ENCODE measurements around the gene AFAP1. TPM values are rescaled to one million over a fixed set of nuclear protein-coding genes. Genes with fewer than 3 reads are reported as not detected.

Gene AFAP1
- total RNA-seq, 1 experiment from 2014 or later: 27.6 TPM

GRCh38 chr4:7787681-7788141, 151.9 kb downstream of the AFAP1 start:
- H3K4me3 Mint-ChIP-seq (ENCODE audit: unreplicated experiment): no peak overlapping the region
- Histone ChIP-seq H3K27me3 (replicated peaks; ENCODE audit: control insufficient read depth, insufficient read depth, low read length) (no peaks in the 10 kb centered on the region), H3K4me1 (no peaks in the 10 kb centered on the region), H3K36me3 (ENCODE audit: control insufficient read depth, insufficient read depth, low read length) (no peaks in the 10 kb centered on the region), H3K9me3 (no peaks in the 10 kb centered on the region), H3K4me3 (ENCODE audit: low read depth, low read length) (no peak overlapping the region)
- no peaks in the 10 kb centered on the region for H3K27me3 Mint-ChIP-seq (ENCODE audit: insufficient read depth, unreplicated experiment)
- no TSS peak for BruUV-seq (replicated peaks)
- ChIA-PET POLR2A (no interaction called here), CTCF (no interaction called here)
- peaks cover 27% of the 10 kb centered on the region for H3K36me3 Mint-ChIP-seq (ENCODE audit: insufficient read depth, unreplicated experiment)
- DNase-seq: no peak
- no peaks in the 10 kb centered on the region for H3K4me1 Mint-ChIP-seq (ENCODE audit: low read depth, unreplicated experiment)
- TF ChIP-seq, protein P1, sequence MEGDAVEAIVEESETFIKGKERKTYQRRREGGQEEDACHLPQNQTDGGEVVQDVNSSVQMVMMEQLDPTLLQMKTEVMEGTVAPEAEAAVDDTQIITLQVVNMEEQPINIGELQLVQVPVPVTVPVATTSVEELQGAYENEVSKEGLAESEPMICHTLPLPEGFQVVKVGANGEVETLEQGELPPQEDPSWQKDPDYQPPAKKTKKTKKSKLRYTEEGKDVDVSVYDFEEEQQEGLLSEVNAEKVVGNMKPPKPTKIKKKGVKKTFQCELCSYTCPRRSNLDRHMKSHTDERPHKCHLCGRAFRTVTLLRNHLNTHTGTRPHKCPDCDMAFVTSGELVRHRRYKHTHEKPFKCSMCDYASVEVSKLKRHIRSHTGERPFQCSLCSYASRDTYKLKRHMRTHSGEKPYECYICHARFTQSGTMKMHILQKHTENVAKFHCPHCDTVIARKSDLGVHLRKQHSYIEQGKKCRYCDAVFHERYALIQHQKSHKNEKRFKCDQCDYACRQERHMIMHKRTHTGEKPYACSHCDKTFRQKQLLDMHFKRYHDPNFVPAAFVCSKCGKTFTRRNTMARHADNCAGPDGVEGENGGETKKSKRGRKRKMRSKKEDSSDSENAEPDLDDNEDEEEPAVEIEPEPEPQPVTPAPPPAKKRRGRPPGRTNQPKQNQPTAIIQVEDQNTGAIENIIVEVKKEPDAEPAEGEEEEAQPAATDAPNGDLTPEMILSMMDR (IDR thresholded peaks at IDR 0.05; ENCODE audit: insufficient read depth in 1 of 2, low read depth in 1 of 2, low read length in 1 of 2, severe bottlenecking in 1 of 2, unreplicated experiment in 1 of 2): no peak
- H3K27ac Mint-ChIP-seq (ENCODE audit: unreplicated experiment): no peak overlapping the region
- intact Hi-C loops (cut with micrococcal nuclease; ENCODE audit: unreplicated experiment): no loop called here
- no peaks in the 10 kb centered on the region for H3K9me3 Mint-ChIP-seq (ENCODE audit: unreplicated experiment)

- H3K4me1 ChIP-seq: no peaks in the 10 kb centered on the region
- peaks cover 26% of the 10 kb centered on the region for H3K36me3 Mint-ChIP-seq (ENCODE audit: insufficient read depth, unreplicated experiment)
- TF ChIP-seq, protein P1 (IDR thresholded peaks at IDR 0.05; ENCODE audit: insufficient read depth in 1 of 2, low read depth in 1 of 2, low read length in 1 of 2, severe bottlenecking in 1 of 2, unreplicated experiment in 1 of 2): no peak
- DNase-seq: no peak
- no peak overlapping the region for H3K4me3 Mint-ChIP-seq (ENCODE audit: unreplicated experiment)
- H3K9me3 Mint-ChIP-seq (ENCODE audit: unreplicated experiment): no peaks in the 10 kb centered on the region
- CTCF ChIA-PET: no interaction called here
- H3K27me3 Mint-ChIP-seq (ENCODE audit: insufficient read depth, unreplicated experiment): no peaks in the 10 kb centered on the region
- no peak overlapping the region for H3K27ac Mint-ChIP-seq (ENCODE audit: unreplicated experiment)
- no peaks in the 10 kb centered on the region for H3K36me3 ChIP-seq (ENCODE audit: control insufficient read depth, insufficient read depth, low read length)
- no peak overlapping the region for H3K4me3 ChIP-seq (ENCODE audit: low read depth, low read length)
- H3K27me3 ChIP-seq (replicated peaks; ENCODE audit: control insufficient read depth, insufficient read depth, low read length): no peaks in the 10 kb centered on the region
- POLR2A ChIA-PET: no interaction called here
- H3K9me3 ChIP-seq: no peaks in the 10 kb centered on the region
- intact Hi-C loops (cut with micrococcal nuclease; ENCODE audit: unreplicated experiment): no loop called here
- BruUV-seq (replicated peaks): no TSS peak
- no peaks in the 10 kb centered on the region for H3K4me1 Mint-ChIP-seq (ENCODE audit: low read depth, unreplicated experiment)
These were observed 152.6 kb downstream of the AFAP1 start for GRCh38 chr4:7787067-7787466.

- H3K9me3 ChIP-seq: no peaks in the 10 kb centered on the region
- DNase-seq: no peak
- CTCF ChIA-PET: no interaction called here
- H3K36me3 Mint-ChIP-seq (ENCODE audit: insufficient read depth, unreplicated experiment): peaks cover 26% of the 10 kb centered on the region
- H3K27me3 Mint-ChIP-seq (ENCODE audit: insufficient read depth, unreplicated experiment): no peaks in the 10 kb centered on the region
- TF ChIP-seq, protein P1 (IDR thresholded peaks at IDR 0.05; ENCODE audit: insufficient read depth in 1 of 2, low read depth in 1 of 2, low read length in 1 of 2, severe bottlenecking in 1 of 2, unreplicated experiment in 1 of 2): no peak
- no peak overlapping the region for H3K4me3 ChIP-seq (ENCODE audit: low read depth, low read length)
- H3K36me3 ChIP-seq (ENCODE audit: control insufficient read depth, insufficient read depth, low read length): no peaks in the 10 kb centered on the region
- intact Hi-C loops (cut with micrococcal nuclease; ENCODE audit: unreplicated experiment): no loop called here
- no peak overlapping the region for H3K4me3 Mint-ChIP-seq (ENCODE audit: unreplicated experiment)
- no peaks in the 10 kb centered on the region for H3K4me1 ChIP-seq
- H3K4me1 Mint-ChIP-seq (ENCODE audit: low read depth, unreplicated experiment): no peaks in the 10 kb centered on the region
- no peaks in the 10 kb centered on the region for H3K9me3 Mint-ChIP-seq (ENCODE audit: unreplicated experiment)
- H3K27me3 ChIP-seq (replicated peaks; ENCODE audit: control insufficient read depth, insufficient read depth, low read length): no peaks in the 10 kb centered on the region
- H3K27ac Mint-ChIP-seq (ENCODE audit: unreplicated experiment): no peak overlapping the region
- POLR2A ChIA-PET: no interaction called here
- BruUV-seq (replicated peaks): no TSS peak
These were observed 153.1 kb downstream of the AFAP1 start for GRCh38 chr4:7786517-7786916.

Data from Caco-2 (cell line).